ENCODE measurements around the gene MCM3. TPM values are rescaled to one million over a fixed set of nuclear protein-coding genes. Genes with fewer than 3 reads are reported as not detected.

Gene MCM3
- polyA plus RNA-seq, 1 of the 3 experiments (the other 2 are of a cell fraction): 62.4 TPM

Other genes starting within 250 kb of the MCM3 start
- gene PKHD1, start 197.1 kb downstream of the MCM3 start, polyA plus RNA-seq (2012; rRNA removed): under 0.01 TPM in 1 of 2 replicates, not detected in the other
- gene IL17A, start 98.4 kb downstream of the MCM3 start, polyA plus RNA-seq (2012; rRNA removed): not detected in 2 replicates
- gene IL17F, start 40.2 kb downstream of the MCM3 start, polyA plus RNA-seq (2012; rRNA removed): not detected in 2 replicates
- gene PAQR8, start 77.4 kb upstream of the MCM3 start, polyA plus RNA-seq (2012; rRNA removed): 2.3 and 2.4 TPM in 2 replicates
- 39.4 and 54.3 TPM in 2 replicates for gene EFHC1, start 135.6 kb upstream of the MCM3 start, polyA plus RNA-seq (2012; rRNA removed)

Measured in SK-N-SH (cell line).